Measurements from ENCODE around the gene ERBB4.

- TF ChIP-seq CTCF (IDR thresholded peaks at IDR 0.05) (no peak), POLR2A (IDR thresholded peaks at IDR 0.05) (no peak)
Observed at GRCh38 chr2:211423018-211423417, 1115.6 kb downstream of the ERBB4 start.

All from esophagus squamous epithelium (tissue), 4 donors.